ENCODE measurements around the gene IFT88. TPM values are rescaled to one million over a fixed set of nuclear protein-coding genes. Genes with fewer than 3 reads are reported as not detected.

The IFT88 gene
- total and polyA plus RNA-seq, 2 of the 8 experiments (the other 6 are each of a cell fraction or from before 2014, with no cell fraction given), result 1.7 to 5.8 TPM

- no peak for TF ChIP-seq NRF1 (IDR thresholded peaks at IDR 0.05; ENCODE audit: low read depth, low read length)
- TF ChIP-seq POLR2A (IDR thresholded peaks at IDR 0.05; ENCODE audit: control extremely low read depth in 1 of 2, low read depth in 2 of 2, low read length in 2 of 2), result no peak
These were observed 16.9 kb downstream of the IFT88 start (continued) for GRCh38 chr13:20583803-20584293.

Data from H1 (cell line).